GM23338 (cell line): ENCODE results near the gene PTH. TPM values are rescaled to one million over a fixed set of nuclear protein-coding genes. Genes with fewer than 3 reads are reported as not detected.
A peak's percentile ranks its signal among the peaks of the same experiment; 100 is the strongest.

ENCODE experiments used
- ATAC-seq: fragments of 200-7000 bp; cut with Tn5 transposase; 3 replicates; pipeline ENCODE4 v1.9.1; 2020
- DNase-seq: peaks from one replicate; pipeline ENCODE4 v3.0.0-alpha.2; 2015; ENCODE audit warnings: low spot score
- H2AFZ ChIP-seq: fragments of 200-600 bp; sonication (generic); 2 replicates; pipeline ENCODE4 v1.8.0; 2016; ENCODE audit warnings: antibody characterized with exemption, mild to moderate bottlenecking, moderate library complexity
- H3F3A ChIP-seq: fragments of 200-600 bp; sonication (generic); replicated peaks from 2 replicates; pipeline ENCODE4 v1.8.0; 2017; ENCODE audit warnings: antibody characterized with exemption, mixed run types, low read depth
- H3K27ac ChIP-seq: fragments of 200-600 bp; sonication (generic); 2 replicates; pipeline ENCODE4 v1.6.1; 2016; ENCODE audit warnings: low read depth
- H3K27me3 ChIP-seq: fragments of 200-600 bp; sonication (generic); 2 replicates; pipeline ENCODE4 v1.8.0; 2016; ENCODE audit warnings: mild to moderate bottlenecking, mixed run types, moderate library complexity; ENCODE audit not compliant: insufficient read depth
- H3K36me3 ChIP-seq: fragments of 200-600 bp; sonication (generic); 2 replicates; pipeline ENCODE4 v1.8.0; 2016; ENCODE audit warnings: mild to moderate bottlenecking; ENCODE audit not compliant: insufficient read depth
- H3K4me1 ChIP-seq: fragments of 200-600 bp; sonication (generic); 2 replicates; pipeline ENCODE4 v1.8.0; 2016; ENCODE audit warnings: mild to moderate bottlenecking, moderate library complexity; ENCODE audit not compliant: insufficient read depth
- H3K4me2 ChIP-seq: fragments of 200-600 bp; sonication (generic); 2 replicates; pipeline ENCODE4 v1.7.1; 2017; ENCODE audit warnings: mixed run types
- H3K4me3 ChIP-seq: fragments of 200-600 bp; sonication (generic); 2 replicates; pipeline ENCODE4 v1.6.1; 2016; ENCODE audit warnings: mixed run types
- H3K79me2 ChIP-seq: fragments of 200-600 bp; sonication (generic); replicated peaks from 2 replicates; pipeline ENCODE4 v1.8.0; 2017; ENCODE audit warnings: mild to moderate bottlenecking; ENCODE audit not compliant: insufficient read depth
- H3K9me2 ChIP-seq: fragments of 200-600 bp; sonication (generic); 2 replicates; pipeline ENCODE4 v1.8.0; 2017; ENCODE audit not compliant: insufficient read depth
- H4K20me1 ChIP-seq: fragments of 200-600 bp; sonication (generic); replicated peaks from 2 replicates; pipeline ENCODE4 v1.8.0; 2017; ENCODE audit warnings: mild to moderate bottlenecking; ENCODE audit not compliant: insufficient read depth
- H3K27ac Mint-ChIP-seq: 2 replicates; pipeline ENCODE4 v1.8.0; 2020; ENCODE audit warnings: inconsistent platforms, mild to moderate bottlenecking, moderate library complexity, mixed read lengths
- H3K27me3 Mint-ChIP-seq: 3 replicates; pipeline ENCODE4 v1.8.0; 2022; ENCODE audit warnings: low read depth, mild to moderate bottlenecking, moderate library complexity, mixed read lengths, inconsistent platforms; ENCODE audit not compliant: insufficient read depth, poor library complexity
- H3K36me3 Mint-ChIP-seq: 3 replicates; pipeline ENCODE4 v1.8.0; 2021; ENCODE audit warnings: low read depth, mild to moderate bottlenecking, inconsistent platforms, moderate library complexity, mixed read lengths
- H3K4me1 Mint-ChIP-seq: 3 replicates; pipeline ENCODE4 v1.8.0; 2020; ENCODE audit warnings: mild to moderate bottlenecking, inconsistent platforms, mixed read lengths
- H3K4me3 Mint-ChIP-seq: 3 replicates; pipeline ENCODE4 v1.8.0; 2021; ENCODE audit warnings: moderate library complexity, mild to moderate bottlenecking, inconsistent platforms, mixed read lengths
- H3K9me3 Mint-ChIP-seq: 3 replicates; pipeline ENCODE4 v1.8.0; 2020; ENCODE audit warnings: moderate library complexity, mild to moderate bottlenecking, inconsistent platforms, mixed read lengths
- CREB1 ChIP-seq: fragments of 250-450 bp; sonication (Bioruptor Pico); IDR thresholded peaks from 2 replicates; pipeline ENCODE4 v1.5.0; 2020; ENCODE audit warnings: low read depth, mild to moderate bottlenecking, moderate library complexity
- CTCF ChIP-seq, 2 experiments: fragments of 200-600 bp in 1 of 2; sonication (generic) in 1 of 2; conservative IDR thresholded peaks; 2 replicates each; pipeline versions ENCODE4 v1.5.1 to v1.6.1; 2016 to 2017; ENCODE audit warnings: antibody characterized with exemption in 2 of 2, low read depth in 2 of 2, mild to moderate bottlenecking in 2 of 2, moderate library complexity in 1 of 2
- EZH2 ChIP-seq: fragments of 200-600 bp; sonication (generic); IDR thresholded peaks from one replicate; pipeline ENCODE4 v1.8.0; 2017; ENCODE audit warnings: antibody characterized with exemption, mild to moderate bottlenecking, low read depth; ENCODE audit not compliant: unreplicated experiment
- EZH2phosphoT487 ChIP-seq: fragments of 200-600 bp; sonication (generic); IDR thresholded peaks from one replicate; pipeline ENCODE4 v1.8.1; 2018; ENCODE audit warnings: antibody characterized with exemption; ENCODE audit not compliant: unreplicated experiment
- JUNB ChIP-seq: IDR thresholded peaks from one replicate; pipeline ENCODE4 v1.6.1; 2016; ENCODE audit warnings: antibody characterized with exemption; ENCODE audit not compliant: unreplicated experiment
- NANOG ChIP-seq: IDR thresholded peaks from 2 replicates; pipeline ENCODE4 v1.6.1; 2016; ENCODE audit warnings: antibody characterized with exemption, borderline replicate concordance
- POLR2AphosphoS5 ChIP-seq: IDR thresholded peaks from 2 replicates; pipeline ENCODE4 v1.6.1; 2016; ENCODE audit warnings: antibody characterized with exemption, low read depth
- REST ChIP-seq: IDR thresholded peaks from one replicate; pipeline ENCODE4 v1.6.1; 2018; ENCODE audit warnings: antibody characterized with exemption; ENCODE audit not compliant: unreplicated experiment
- STAT1 ChIP-seq: IDR thresholded peaks from one replicate; pipeline ENCODE4 v1.6.1; 2016; ENCODE audit warnings: antibody characterized with exemption; ENCODE audit not compliant: unreplicated experiment
- ZNF114 ChIP-seq: fragments of 250-450 bp; sonication (Bioruptor Pico); IDR thresholded peaks from 2 replicates; pipeline ENCODE4 v1.5.0; 2020; ENCODE audit warnings: mild to moderate bottlenecking, moderate library complexity
- ZNF331 ChIP-seq: fragments of 250-450 bp; sonication (Bioruptor Pico); IDR thresholded peaks from 2 replicates; pipeline ENCODE4 v1.5.0; 2020; ENCODE audit warnings: low read depth, mild to moderate bottlenecking, moderate library complexity
- polyA plus RNA-seq: library from polyadenylated mRNA; unstranded; fragments of >200 nt; fragmentation: Nextera tagmentation; extraction: Ambion mirVana; gene quantifications from 2 replicates; pipeline ENCODE4 v1.2.1, GENCODE V29; 2016
- total RNA-seq: library from RNA; depleted of rRNA; stranded (reverse); fragments of >200 nt; shearing (Covaris generic); gene quantifications from 2 replicates; pipeline ENCODE4 v1.2.3, GENCODE V29; 2014
- TF ChIP-seq, protein P1 (sequence below): IDR thresholded peaks from 2 replicates; pipeline ENCODE4 v1.6.1; 2016; ENCODE audit warnings: antibody characterized with exemption

Gene PTH
- total and polyA plus RNA-seq, 2 experiments from 2014 or later = not detected

- no peaks in the 10 kb centered on the region for H3K27me3 ChIP-seq
- H3K4me2 ChIP-seq = peak overlapping the region; percentile 60; the same call in 1 of the 2 replicates
- peaks cover 3% of the 10 kb centered on the region; the same call in 1 of the 3 replicates for H3K36me3 Mint-ChIP-seq
- H2AFZ ChIP-seq = peak overlapping the region; percentile 94
- no peaks in the 10 kb centered on the region for H3K79me2 ChIP-seq
- peaks cover 4% of the 10 kb centered on the region for H3K27me3 Mint-ChIP-seq
- H3K27ac ChIP-seq = no peak overlapping the region
- peaks cover 8% of the 10 kb centered on the region; the same call in 1 of the 2 replicates for H3K9me2 ChIP-seq
- no peaks in the 10 kb centered on the region for H3K36me3 ChIP-seq
- peaks cover 5% of the 10 kb centered on the region; the same call in 1 of the 3 replicates for H3K4me1 Mint-ChIP-seq
- H3K4me3 Mint-ChIP-seq = no peak overlapping the region
- no peaks in the 10 kb centered on the region for H3K4me1 ChIP-seq
- DNase-seq (peak; percentile 87), ATAC-seq (peak; percentile 99)
- no peaks in the 10 kb centered on the region for H4K20me1 ChIP-seq
- H3K27ac Mint-ChIP-seq = no peak overlapping the region
- H3K9me3 Mint-ChIP-seq = peaks cover 22% of the 10 kb centered on the region
- no peaks in the 10 kb centered on the region for H3F3A ChIP-seq
- no peak for TF ChIP-seq EZH2phosphoT487
- peak; percentile 73 to 87 for TF ChIP-seq CTCF (conservative IDR thresholded peaks at IDR 0.05; ENCODE audit: low read depth in 2 of 2)
- TF ChIP-seq ZNF331 = no peak
- H3K4me3 ChIP-seq = peak overlapping the region; percentile 43; the same call in 1 of the 2 replicates
These were observed 8.7 kb downstream of the PTH start for GRCh38 chr11:13486926-13487660.

DNA sequence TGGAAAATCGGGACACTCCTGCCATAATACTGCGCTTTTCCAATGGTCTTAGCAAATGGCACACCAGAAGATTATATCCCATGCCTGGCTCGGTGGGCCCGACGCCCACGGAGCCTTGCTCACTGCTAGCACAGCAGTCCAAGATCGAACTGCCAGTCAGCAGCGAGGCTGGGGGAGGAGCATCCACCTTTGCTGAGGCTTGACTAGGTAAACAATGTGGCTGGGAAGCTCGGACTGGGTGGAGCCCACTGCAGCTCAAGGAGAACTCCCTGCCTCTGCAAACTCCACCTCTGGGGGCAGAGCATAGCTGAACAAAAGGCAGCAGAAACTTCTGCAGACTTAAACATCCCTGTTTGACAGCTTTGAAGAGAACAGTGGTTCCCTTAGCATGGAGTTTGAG lies 15.6 kb downstream of the PTH start:
- no peak overlapping the region for H3K4me3 Mint-ChIP-seq
- no peaks in the 10 kb centered on the region for H3F3A ChIP-seq
- no peaks in the 10 kb centered on the region for H3K27me3 ChIP-seq
- H3K4me1 Mint-ChIP-seq = no peaks in the 10 kb centered on the region
- H3K4me1 ChIP-seq = no peaks in the 10 kb centered on the region
- ATAC-seq (no peak), DNase-seq (no peak)
- no peak overlapping the region for H3K4me3 ChIP-seq
- H3K27me3 Mint-ChIP-seq = no peaks in the 10 kb centered on the region
- H3K36me3 Mint-ChIP-seq = peaks cover 7% of the 10 kb centered on the region; the same call in 1 of the 3 replicates
- no peak overlapping the region for H2AFZ ChIP-seq
- H3K27ac ChIP-seq = no peak overlapping the region
- no peaks in the 10 kb centered on the region; the same call in 1 of the 2 replicates for H3K36me3 ChIP-seq
- no peaks in the 10 kb centered on the region for H4K20me1 ChIP-seq
- H3K4me2 ChIP-seq = no peak overlapping the region
- H3K79me2 ChIP-seq = no peaks in the 10 kb centered on the region
- H3K9me3 Mint-ChIP-seq = peaks cover 39% of the 10 kb centered on the region
- H3K27ac Mint-ChIP-seq = no peak overlapping the region
- peaks cover 3% of the 10 kb centered on the region; the same call in 1 of the 2 replicates for H3K9me2 ChIP-seq
- TF ChIP-seq JUNB = no peak
- no peak for TF ChIP-seq REST
- no peak for TF ChIP-seq NANOG
- no peak for TF ChIP-seq EZH2phosphoT487
- TF ChIP-seq STAT1 = no peak
- TF ChIP-seq ZNF331 = no peak
- no peak for TF ChIP-seq POLR2AphosphoS5
- no peak for TF ChIP-seq ZNF114 (CRISPR knock-in tag)
- no peak for TF ChIP-seq CTCF (conservative IDR thresholded peaks at IDR 0.05; ENCODE audit: low read depth in 2 of 2)
- TF ChIP-seq, protein P1, sequence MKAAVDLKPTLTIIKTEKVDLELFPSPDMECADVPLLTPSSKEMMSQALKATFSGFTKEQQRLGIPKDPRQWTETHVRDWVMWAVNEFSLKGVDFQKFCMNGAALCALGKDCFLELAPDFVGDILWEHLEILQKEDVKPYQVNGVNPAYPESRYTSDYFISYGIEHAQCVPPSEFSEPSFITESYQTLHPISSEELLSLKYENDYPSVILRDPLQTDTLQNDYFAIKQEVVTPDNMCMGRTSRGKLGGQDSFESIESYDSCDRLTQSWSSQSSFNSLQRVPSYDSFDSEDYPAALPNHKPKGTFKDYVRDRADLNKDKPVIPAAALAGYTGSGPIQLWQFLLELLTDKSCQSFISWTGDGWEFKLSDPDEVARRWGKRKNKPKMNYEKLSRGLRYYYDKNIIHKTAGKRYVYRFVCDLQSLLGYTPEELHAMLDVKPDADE = no peak
- TF ChIP-seq CREB1 (CRISPR knock-in tag) = no peak
- TF ChIP-seq EZH2 = no peak
